CD4-positive, CD25-positive, alpha-beta regulatory T cell (primary cell): Measurements from ENCODE around the gene PDCD1. TPM values are rescaled to one million over a fixed set of nuclear protein-coding genes. Genes with fewer than 3 reads are reported as not detected.
"Not testable (repeated sequence)": the region's sequence is repeated elsewhere in the genome, so short reads cannot be mapped to it uniquely, and the experiment has no call there.

Experiments used
- ATAC-seq, 2 donors: fragments of 150-1000 bp; cut with Tn5 transposase; one replicate each; pipeline ENCODE4 v1.10.0; 2021; ENCODE audit warnings: low read depth in 2 of 2, moderate number of reproducible peaks in 2 of 2, moderate library complexity in 1 of 2
- DNase-seq, 3 donors: peaks; one replicate each; pipeline versions ENCODE4 v3.0.0 to v3.0.0-alpha.2; 2012 to 2022; ENCODE audit warnings: mixed read lengths in 1 of 3
- H3K27ac ChIP-seq: one replicate; pipeline ENCODE4 v1.7.0; 2013; ENCODE audit warnings: mild to moderate bottlenecking, low read length; ENCODE audit not compliant: insufficient read depth, poor library complexity, severe bottlenecking
- H3K27me3 ChIP-seq: one replicate; pipeline ENCODE4 v1.7.0; 2013; ENCODE audit warnings: low read length; ENCODE audit not compliant: control insufficient read depth, insufficient read depth
- H3K36me3 ChIP-seq: one replicate; pipeline ENCODE4 v1.7.0; 2013; ENCODE audit warnings: mild to moderate bottlenecking, low read length, moderate library complexity; ENCODE audit not compliant: control insufficient read depth, insufficient read depth
- H3K4me1 ChIP-seq: 2 replicates; pipeline ENCODE4 v1.7.0; 2013; ENCODE audit warnings: mild to moderate bottlenecking, low read length; ENCODE audit not compliant: insufficient read depth, control insufficient read depth, poor library complexity, severe bottlenecking
- H3K4me3 ChIP-seq: one replicate; pipeline ENCODE4 v1.7.0; 2013; ENCODE audit warnings: low read depth, mild to moderate bottlenecking, low read length, moderate library complexity
- H3K9me3 ChIP-seq, 2 experiments: 1 replicate in 1 of 2; 2 replicates in 1 of 2; pipeline ENCODE4 v1.7.0; 2013; ENCODE audit warnings: low read length in 2 of 2, mild to moderate bottlenecking in 1 of 2, moderate library complexity in 1 of 2; ENCODE audit not compliant: control insufficient read depth in 2 of 2
- H3K27ac Mint-ChIP-seq, 3 donors: one replicate each; pipeline ENCODE4 v1.8.0; 2020 to 2022; ENCODE audit warnings: mild to moderate bottlenecking in 3 of 3, mixed read lengths in 3 of 3, moderate library complexity in 2 of 3
- H3K27me3 Mint-ChIP-seq: one replicate; pipeline ENCODE4 v1.8.0; 2022; ENCODE audit warnings: mild to moderate bottlenecking, mixed read lengths
- H3K36me3 Mint-ChIP-seq: one replicate; pipeline ENCODE4 v1.8.0; 2020; ENCODE audit warnings: mixed read lengths
- H3K4me1 Mint-ChIP-seq, 4 donors: one replicate each; pipeline ENCODE4 v1.8.0; 2020 to 2022; ENCODE audit warnings: mixed read lengths in 4 of 4, mild to moderate bottlenecking in 1 of 4
- H3K4me3 Mint-ChIP-seq, 4 donors: one replicate each; pipeline ENCODE4 v1.8.0; 2020 to 2022; ENCODE audit warnings: mild to moderate bottlenecking in 4 of 4, mixed read lengths in 4 of 4, moderate library complexity in 3 of 4
- H3K9me3 Mint-ChIP-seq, 7 donors: one replicate each; pipeline ENCODE4 v1.8.0; 2020 to 2022; ENCODE audit warnings: mixed read lengths in 7 of 7, mild to moderate bottlenecking in 3 of 7, moderate library complexity in 2 of 7
- polyA plus RNA-seq, 4 donors: library from polyadenylated mRNA; unstranded; fragments of 300-500 nt; fragmentation: Illumina TruSeq; gene quantifications; one replicate each; pipeline ENCODE4 v1.2.3, GENCODE V29; 2021
- total RNA-seq: library from RNA; stranded (reverse); gene quantifications from one replicate; pipeline ENCODE4 v1.2.3, GENCODE V29; 2022

The PDCD1 gene
- total and polyA plus RNA-seq, 5 donors from 2014 or later = 6.0 to 12.3 (median 7.2) TPM

GRCh38 chr2:241842067-241842415 lies 16.7 kb downstream of the PDCD1 start:
- no peaks in the 10 kb centered on the region for H3K9me3 ChIP-seq
- Mint-ChIP-seq H3K27me3 (peaks cover 19% of the 10 kb centered on the region), H3K9me3 (no peaks in the 10 kb centered on the region), H3K36me3 (no peaks in the 10 kb centered on the region), H3K4me1 (peaks cover 4 to 37% (median 15%) of the 10 kb centered on the region in 4 donors), H3K27ac (no peak overlapping the region), H3K4me3 (peak overlapping the region; percentile 78 to 87 (median 84))
- no peak overlapping the region for H3K27ac ChIP-seq
- H3K4me3 ChIP-seq = no peak overlapping the region
- peaks cover 25% of the 10 kb centered on the region for H3K4me1 ChIP-seq
- no peak for DNase-seq
- no peaks in the 10 kb centered on the region for H3K27me3 ChIP-seq
- H3K36me3 ChIP-seq = no peaks in the 10 kb centered on the region
- no peak for ATAC-seq

DNA sequence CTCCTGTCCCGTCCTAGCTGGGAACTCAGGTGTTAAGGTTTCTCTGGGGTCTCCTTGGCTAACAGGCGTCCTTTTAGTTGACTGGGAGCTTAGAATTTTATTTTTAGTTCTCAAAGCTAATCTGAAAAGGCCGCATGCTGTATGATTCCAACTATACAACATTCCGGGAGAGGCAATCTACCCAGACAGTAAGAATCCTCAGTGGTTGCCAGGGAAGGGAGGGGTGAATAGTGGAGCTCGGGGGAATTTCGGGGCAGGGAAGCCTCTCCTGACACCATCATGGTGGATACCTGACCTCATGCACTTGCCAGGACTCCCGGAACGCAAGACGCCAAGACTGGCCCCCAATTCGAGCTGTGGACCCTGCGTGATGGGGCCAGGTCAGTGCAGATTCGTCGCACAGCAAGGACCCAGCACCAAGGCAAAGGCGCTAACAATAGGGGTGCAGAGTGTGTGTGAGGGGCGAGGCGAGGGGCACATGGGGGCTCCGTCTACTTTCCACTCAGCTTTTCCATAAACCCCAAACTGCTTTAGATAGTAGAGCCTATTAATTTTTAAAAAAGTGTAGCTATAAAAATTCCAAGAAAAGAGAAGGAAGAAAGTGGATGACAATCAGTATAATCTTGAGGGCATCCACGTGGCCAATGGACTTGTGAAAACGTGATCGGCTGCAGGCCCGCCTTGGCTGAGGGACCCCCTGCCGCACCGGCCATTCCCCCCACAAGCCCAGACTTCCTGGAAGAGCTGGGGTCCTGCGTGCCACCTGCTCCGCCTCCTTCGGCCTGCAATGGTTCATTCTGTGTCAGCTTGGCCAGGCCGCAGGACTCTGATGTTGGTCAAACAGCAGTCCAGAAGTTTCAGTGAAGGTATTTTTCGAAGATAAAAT lies 17.3 kb downstream of the PDCD1 start:
- no peaks in the 10 kb centered on the region for H3K27me3 ChIP-seq
- Mint-ChIP-seq H3K9me3 (no peaks in the 10 kb centered on the region), H3K4me3 (peak overlapping the region in 3 of 4 donors; percentile 1 to 78 (median 10)), H3K36me3 (no peaks in the 10 kb centered on the region), H3K27me3 (peaks cover 25% of the 10 kb centered on the region), H3K27ac (peak overlapping the region in 1 of 3 donors; percentile 3), H3K4me1 (peaks cover 4 to 34% (median 15%) of the 10 kb centered on the region in 4 donors)
- no peak for ATAC-seq
- no peaks in the 10 kb centered on the region for H3K9me3 ChIP-seq
- no peaks in the 10 kb centered on the region for H3K36me3 ChIP-seq
- no peak overlapping the region for H3K4me3 ChIP-seq
- DNase-seq = no peak
- H3K27ac ChIP-seq = no peak overlapping the region
- H3K4me1 ChIP-seq = peaks cover 25% of the 10 kb centered on the region

DNA sequence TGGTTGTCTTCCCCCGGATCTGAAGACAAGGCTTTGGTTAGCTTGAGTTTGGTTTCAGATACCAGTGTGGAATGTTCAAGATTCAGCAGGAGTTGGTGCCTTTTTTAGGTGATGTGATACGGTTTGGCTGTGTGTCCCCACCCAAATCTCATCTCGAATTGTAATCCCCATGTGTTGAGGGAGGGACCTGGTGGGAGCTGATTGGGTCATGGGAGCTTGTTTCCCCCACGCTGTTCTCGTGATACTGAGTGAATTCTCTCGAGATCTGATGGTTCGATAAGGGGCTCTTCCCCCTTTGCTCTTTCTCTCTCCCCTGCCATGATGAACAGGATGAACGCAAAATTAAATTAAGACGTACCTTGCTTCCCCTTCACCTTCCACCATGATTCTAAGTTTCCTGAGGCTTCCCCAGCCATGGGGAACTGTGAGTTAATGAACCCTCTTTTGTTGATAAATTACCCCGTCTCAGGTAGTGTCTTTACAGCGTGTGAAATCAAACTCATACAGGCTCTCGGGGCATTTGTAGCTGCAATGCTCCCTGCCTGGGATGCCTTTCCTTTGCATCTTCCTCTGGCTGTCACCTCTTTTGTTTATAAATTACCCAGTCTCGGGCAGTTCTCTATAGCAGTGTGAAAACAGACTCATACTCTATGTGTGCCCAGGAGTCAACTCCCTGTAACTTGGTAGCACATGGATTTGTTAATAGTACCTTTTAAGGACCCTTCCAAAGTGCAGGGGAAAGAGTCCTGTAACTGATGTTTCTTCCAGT lies 21.3 kb downstream of the PDCD1 start:
- no peak overlapping the region for H3K27ac ChIP-seq
- Mint-ChIP-seq H3K9me3 (no peaks in the 10 kb centered on the region), H3K4me1 (peaks cover 0 to 4% (median 1%) of the 10 kb centered on the region in 4 donors), H3K4me3 (no peak overlapping the region), H3K27ac (peak overlapping the region in 2 of 3 donors; percentile 10 to 13), H3K27me3 (peaks cover 32% of the 10 kb centered on the region), H3K36me3 (no peaks in the 10 kb centered on the region)
- H3K36me3 ChIP-seq = no peaks in the 10 kb centered on the region
- no peak for ATAC-seq
- no peaks in the 10 kb centered on the region for H3K27me3 ChIP-seq
- H3K4me3 ChIP-seq = no peak overlapping the region
- no peaks in the 10 kb centered on the region for H3K9me3 ChIP-seq
- DNase-seq = no peak
- H3K4me1 ChIP-seq = no peaks in the 10 kb centered on the region

- DNase-seq = no peak
- H3K27me3 ChIP-seq = no peaks in the 10 kb centered on the region
- no peaks in the 10 kb centered on the region for H3K4me1 ChIP-seq
- no peak overlapping the region for H3K4me3 ChIP-seq
- Mint-ChIP-seq H3K4me3 (no peak overlapping the region), H3K27me3 (peaks cover 33% of the 10 kb centered on the region), H3K27ac (no peak overlapping the region), H3K36me3 (no peaks in the 10 kb centered on the region), H3K4me1 (peaks cover 0 to 1% (median 0%) of the 10 kb centered on the region in 4 donors), H3K9me3 (no peaks in the 10 kb centered on the region)
- H3K9me3 ChIP-seq = no peaks in the 10 kb centered on the region
- no peak for ATAC-seq
- H3K27ac ChIP-seq = no peak overlapping the region
- no peaks in the 10 kb centered on the region for H3K36me3 ChIP-seq
Measured at GRCh38 chr2:241836292-241836691, 22.4 kb downstream of the PDCD1 start.

DNA sequence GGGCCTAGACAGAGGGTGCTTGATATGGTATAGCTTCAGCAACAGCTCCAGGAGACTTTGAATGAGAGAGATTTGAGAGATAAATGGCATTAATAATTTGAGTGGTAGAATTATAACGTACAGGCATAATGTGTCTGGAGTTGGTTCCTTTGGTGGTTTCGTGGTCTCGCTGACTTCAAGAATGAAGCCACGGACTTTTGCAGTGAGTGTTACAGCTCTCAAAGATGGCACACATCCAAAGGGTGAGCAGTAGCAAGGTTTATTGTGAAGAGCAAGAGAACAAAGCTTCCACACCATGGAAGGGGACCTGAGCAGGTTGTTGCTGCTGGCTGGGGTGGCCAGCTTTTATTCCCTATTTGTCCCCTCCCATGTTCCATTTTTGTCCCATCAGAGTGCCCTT lies 23.1 kb downstream of the PDCD1 start:
- Histone ChIP-seq H3K27ac (no peak overlapping the region), H3K36me3 (no peaks in the 10 kb centered on the region), H3K4me1 (no peaks in the 10 kb centered on the region), H3K27me3 (no peaks in the 10 kb centered on the region), H3K4me3 (no peak overlapping the region), H3K9me3 (no peaks in the 10 kb centered on the region)
- H3K27ac Mint-ChIP-seq = no peak overlapping the region
- no peak for DNase-seq
- no peak for ATAC-seq
- H3K4me3 Mint-ChIP-seq = no peak overlapping the region
- peaks cover 0 to 1% (median 0%) of the 10 kb centered on the region in 4 donors for H3K4me1 Mint-ChIP-seq
- H3K36me3 Mint-ChIP-seq = no peaks in the 10 kb centered on the region
- H3K27me3 Mint-ChIP-seq = peaks cover 35% of the 10 kb centered on the region
- no peaks in the 10 kb centered on the region for H3K9me3 Mint-ChIP-seq

DNA sequence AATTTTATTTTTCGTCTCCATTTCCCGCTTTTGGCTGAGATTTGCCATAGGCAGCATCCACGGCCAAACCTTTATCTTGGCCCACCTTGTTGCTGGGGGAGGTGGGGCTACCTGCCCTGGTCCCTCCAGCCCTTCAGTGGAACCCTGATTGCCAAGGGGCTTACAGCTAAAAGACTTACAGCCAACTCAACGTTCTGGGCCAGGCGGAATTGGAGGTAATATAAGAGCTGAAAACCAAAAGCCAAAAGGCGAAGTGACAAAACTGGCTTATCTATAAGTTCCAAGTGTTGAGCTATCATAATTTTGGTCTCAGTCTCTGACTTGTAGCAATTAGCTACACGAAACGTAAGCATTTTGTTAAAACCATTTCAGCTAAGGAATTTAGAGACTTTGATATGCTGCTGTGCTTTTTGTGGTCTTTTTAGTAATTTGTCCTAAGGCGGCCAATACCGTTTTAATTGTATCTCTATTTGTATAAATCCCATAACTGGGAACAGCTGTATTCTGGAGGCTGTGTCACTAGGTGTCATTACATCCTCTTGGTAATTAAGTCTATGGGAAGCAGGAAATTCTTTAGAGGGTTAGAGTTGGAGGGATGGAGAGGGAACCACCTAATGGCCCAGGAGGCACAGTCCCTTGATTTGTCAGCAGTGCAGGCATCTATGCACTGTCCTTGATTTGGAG lies 24.0 kb downstream of the PDCD1 start:
- DNase-seq (no peak), ATAC-seq (no peak)
- H3K27me3 ChIP-seq = no peaks in the 10 kb centered on the region
- Mint-ChIP-seq H3K27me3 (peaks cover 39% of the 10 kb centered on the region), H3K9me3 (peaks cover 0 to 2% (median 0%) of the 10 kb centered on the region in 7 donors), H3K4me3 (no peak overlapping the region), H3K36me3 (no peaks in the 10 kb centered on the region), H3K4me1 (peaks cover 0 to 1% (median 0%) of the 10 kb centered on the region in 4 donors), H3K27ac (no peak overlapping the region)
- no peaks in the 10 kb centered on the region for H3K4me1 ChIP-seq
- H3K36me3 ChIP-seq = no peaks in the 10 kb centered on the region
- no peak overlapping the region for H3K4me3 ChIP-seq
- H3K27ac ChIP-seq = no peak overlapping the region
- no peaks in the 10 kb centered on the region for H3K9me3 ChIP-seq

- H3K27me3 ChIP-seq, H3K27ac ChIP-seq, H3K4me3 ChIP-seq, H3K36me3 Mint-ChIP-seq, H3K4me1 ChIP-seq, H3K4me1 Mint-ChIP-seq, H3K9me3 Mint-ChIP-seq, H3K36me3 ChIP-seq, DNase-seq, H3K9me3 ChIP-seq, ATAC-seq, H3K4me3 Mint-ChIP-seq, H3K27ac Mint-ChIP-seq: not testable (repeated sequence)
- H3K27me3 Mint-ChIP-seq = peaks cover 35% of the 10 kb centered on the region
Measured at GRCh38 chr2:241833756-241834526, 24.8 kb downstream of the PDCD1 start.
